GM12892 (cell line): Measurements from ENCODE around the gene ARHGAP21.

ENCODE experiments used
- POLR2A ChIP-seq: IDR thresholded peaks from 2 replicates; pipeline ENCODE4 v1.6.1; 2011; ENCODE audit warnings: low read depth, low read length, control low read depth
- POLR2AphosphoS5 ChIP-seq: IDR thresholded peaks from 2 replicates; pipeline ENCODE4 v1.6.1; 2011; ENCODE audit warnings: low read depth, low read length, control low read depth
- TAF1 ChIP-seq: IDR thresholded peaks from 2 replicates; pipeline ENCODE4 v1.6.1; 2011; ENCODE audit warnings: low read depth, mild to moderate bottlenecking, control low read depth, low read length, borderline replicate concordance

GRCh38 chr10:24718031-24718855, 5.4 kb downstream of the ARHGAP21 start:
- no peak for TF ChIP-seq POLR2AphosphoS5
- TF ChIP-seq POLR2A = no peak
- no peak for TF ChIP-seq TAF1
